GOT3 (cell line): Measurements from ENCODE around the gene ZFP69B.
A peak's percentile ranks its signal among the peaks of the same experiment; 100 is the strongest.

Experiments
- DNase-seq: peaks from one replicate; lab custom pipeline; 2025; ENCODE audit warnings: mixed read lengths; lab: John Stamatoyannopoulos, UW

Gene ZFP69B

GRCh38 chr1:40449684-40450494, at the start of gene ZFP69B:
Gene ZFP69B, plus strand, starts transcription at chr1:40450476. Its CDS starts 486 bp downstream, at chr1:40450962.
- peak; percentile 86 for DNase-seq

- DNase-seq, result no peak
Measured at GRCh38 chr1:40401473-40402201, 48.6 kb upstream of the ZFP69B start.

DNA sequence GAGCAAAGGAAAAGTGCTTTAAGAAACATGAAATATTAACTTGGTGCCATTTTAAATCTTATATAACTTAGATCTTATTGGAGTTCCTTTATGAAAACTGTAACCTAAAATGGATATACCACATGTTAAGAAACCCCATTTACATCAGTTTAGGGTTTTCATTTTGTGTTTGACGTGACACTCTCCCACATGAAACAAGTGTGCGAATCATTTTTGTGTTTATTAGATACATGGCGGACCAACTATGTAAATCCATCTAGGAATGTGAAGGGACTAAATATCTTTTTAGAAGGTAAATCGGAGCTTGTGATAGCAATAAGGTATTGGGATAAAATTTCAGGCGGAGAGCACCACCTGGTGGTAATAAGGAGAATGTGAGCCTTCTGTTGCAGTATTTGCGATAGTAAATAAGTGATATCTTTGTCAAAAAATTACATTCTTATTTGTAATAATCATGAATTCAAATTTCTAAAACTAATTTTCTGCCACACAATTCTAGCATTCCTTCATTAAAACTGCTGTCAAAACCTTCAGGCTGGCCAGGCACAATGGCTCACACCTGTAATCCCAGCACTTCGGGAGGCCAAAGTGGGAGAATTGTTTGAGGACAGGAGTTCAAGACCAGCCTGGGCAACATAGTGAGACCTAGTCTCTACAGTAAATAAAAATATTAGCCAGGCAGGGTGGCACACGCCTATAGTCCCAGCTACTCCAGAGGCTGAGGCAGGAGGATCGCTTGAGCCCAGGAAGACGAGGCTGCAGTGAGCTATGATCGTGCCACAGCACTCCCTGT, 45.4 kb upstream of the ZFP69B start:
- no peak for DNase-seq

- no peak for DNase-seq
Measured at GRCh38 chr1:40405812-40406211, 44.5 kb upstream of the ZFP69B start.

GRCh38 chr1:40407453-40407852, 42.8 kb upstream of the ZFP69B start:
- no peak for DNase-seq

DNA sequence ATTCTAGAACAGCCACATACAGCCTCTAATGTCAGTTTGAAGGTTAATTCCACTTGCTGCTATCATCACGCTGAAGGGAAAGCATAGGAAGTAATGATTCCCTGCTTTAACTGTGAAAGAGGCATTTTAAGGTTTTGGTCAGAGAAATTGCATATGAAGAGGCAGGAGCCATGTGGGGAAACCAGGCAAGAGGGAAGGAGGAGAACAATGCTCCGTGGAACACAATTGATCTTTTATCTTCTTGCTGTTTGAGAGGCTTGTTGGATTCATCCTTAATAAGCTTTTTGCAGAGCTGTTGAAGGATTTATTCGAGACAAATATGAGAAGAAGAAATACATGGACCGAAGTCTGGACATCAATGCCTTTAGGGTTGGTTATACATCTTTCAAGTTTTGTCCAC, 40.8 kb upstream of the ZFP69B start:
- DNase-seq, result no peak

GRCh38 chr1:40411294-40411693, 39.0 kb upstream of the ZFP69B start:
- no peak for DNase-seq

- no peak for DNase-seq
Measured at GRCh38 chr1:40411843-40412242, 38.4 kb upstream of the ZFP69B start.

DNA sequence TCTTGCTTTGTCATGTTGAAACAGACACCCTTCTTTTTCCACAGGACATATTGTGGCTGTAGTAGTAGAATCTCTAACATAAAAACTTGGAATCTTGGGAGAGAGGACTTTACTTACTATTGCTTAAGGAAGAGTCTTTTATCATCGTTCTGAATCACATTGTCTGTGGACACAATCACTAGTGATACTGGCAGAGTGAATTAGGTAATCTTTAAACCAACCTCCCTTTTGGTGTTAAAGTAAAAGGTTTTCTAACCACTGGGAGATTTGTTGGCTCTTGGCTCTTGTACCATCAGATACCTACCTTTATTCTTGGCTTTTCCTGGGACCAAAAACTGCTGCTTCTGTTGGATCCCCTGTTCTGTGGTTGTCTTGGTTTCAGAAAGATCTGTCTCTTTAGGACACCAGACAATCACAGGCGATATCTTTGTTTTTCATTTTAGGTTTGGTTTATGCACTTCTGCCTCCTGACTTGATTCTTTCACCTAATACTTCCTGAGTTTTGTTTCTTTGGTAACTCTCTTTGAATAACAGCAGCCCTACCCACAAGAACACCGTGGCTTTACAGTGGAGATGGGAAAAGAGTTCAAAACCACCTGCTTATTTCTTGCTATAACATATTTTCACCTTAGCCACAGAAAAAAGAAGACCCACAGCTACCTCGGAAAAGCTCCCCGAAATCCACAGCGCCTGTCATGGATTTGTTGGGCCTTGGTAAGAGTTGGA, 36.6 kb upstream of the ZFP69B start:
- DNase-seq, result no peak

DNA sequence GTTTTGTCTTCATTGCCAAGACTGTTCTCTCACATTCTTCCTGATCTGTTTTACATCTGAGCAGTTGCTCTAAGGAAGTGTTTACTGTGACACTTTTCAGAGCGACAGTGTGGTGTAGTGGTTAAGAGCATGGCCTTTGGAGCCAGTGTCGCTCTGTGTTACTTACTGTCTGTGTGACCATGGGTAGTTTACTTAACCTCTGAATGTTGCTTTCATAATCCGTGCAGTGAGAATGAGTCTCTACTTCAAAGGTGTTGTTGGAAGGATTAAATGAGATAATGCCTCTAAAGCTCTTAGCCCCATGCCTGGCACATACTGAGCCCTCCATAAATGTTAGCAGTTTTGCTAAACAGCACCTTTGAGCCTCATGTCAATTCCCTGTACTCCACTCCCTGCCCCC, 35.9 kb upstream of the ZFP69B start:
- no peak for DNase-seq

DNA sequence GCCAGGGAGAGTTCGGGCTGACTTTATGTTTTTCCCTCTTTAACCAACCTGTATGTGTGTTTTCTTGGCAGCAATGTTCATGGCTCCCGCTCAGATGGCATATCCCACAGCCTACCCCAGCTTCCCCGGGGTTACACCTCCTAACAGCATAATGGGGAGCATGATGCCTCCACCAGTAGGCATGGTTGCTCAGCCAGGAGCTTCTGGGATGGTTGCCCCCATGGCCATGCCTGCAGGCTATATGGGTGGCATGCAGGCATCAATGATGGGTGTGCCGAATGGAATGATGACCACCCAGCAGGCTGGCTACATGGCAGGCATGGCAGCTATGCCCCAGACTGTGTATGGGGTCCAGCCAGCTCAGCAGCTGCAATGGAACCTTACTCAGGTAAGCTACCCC, 33.6 kb upstream of the ZFP69B start:
- DNase-seq, result no peak

DNA sequence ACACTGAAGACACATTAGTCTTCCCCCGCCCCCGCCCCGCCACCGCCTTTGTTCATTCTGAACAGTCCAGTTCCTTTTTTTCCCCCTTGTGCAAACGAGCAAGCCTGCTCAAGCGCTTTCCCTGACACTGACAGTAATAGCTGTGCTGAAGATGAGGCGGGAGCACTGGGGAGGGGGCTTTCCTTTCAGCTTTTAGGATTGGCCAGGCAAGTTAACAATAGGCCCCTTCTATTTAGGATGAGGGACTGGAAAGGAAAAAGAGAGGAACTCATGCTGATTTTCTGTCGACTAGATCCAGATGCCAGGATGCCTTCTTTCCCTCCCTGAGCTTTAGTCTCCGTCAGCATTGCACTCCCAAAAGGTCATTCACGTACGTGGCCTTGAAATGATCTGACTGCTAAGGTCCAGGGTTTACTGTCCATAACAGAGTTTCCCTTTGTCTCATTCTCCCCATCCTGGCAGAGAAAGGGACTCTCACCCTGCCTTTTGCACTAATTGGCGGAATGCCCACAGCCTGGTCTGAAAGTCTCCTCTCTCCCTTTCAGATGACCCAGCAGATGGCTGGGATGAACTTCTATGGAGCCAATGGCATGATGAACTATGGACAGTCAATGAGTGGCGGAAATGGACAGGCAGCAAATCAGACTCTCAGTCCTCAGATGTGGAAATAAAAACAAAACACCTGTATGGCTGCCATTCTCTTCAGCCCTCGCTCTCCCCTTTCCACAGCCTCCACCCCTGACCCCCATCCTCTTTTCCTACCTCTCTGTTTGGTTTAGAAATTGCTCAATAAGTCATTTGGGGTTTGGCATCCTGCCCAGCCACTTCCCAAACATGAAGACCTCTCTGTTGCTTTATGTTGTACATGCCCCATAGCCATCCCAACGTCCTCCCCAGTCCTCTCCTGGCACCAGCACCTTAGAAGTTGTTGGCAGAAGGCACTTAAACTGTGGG, 28.6 kb upstream of the ZFP69B start:
- DNase-seq, result no peak

- no peak for DNase-seq
Measured at GRCh38 chr1:40422630-40423263, 27.5 kb upstream of the ZFP69B start.

DNA sequence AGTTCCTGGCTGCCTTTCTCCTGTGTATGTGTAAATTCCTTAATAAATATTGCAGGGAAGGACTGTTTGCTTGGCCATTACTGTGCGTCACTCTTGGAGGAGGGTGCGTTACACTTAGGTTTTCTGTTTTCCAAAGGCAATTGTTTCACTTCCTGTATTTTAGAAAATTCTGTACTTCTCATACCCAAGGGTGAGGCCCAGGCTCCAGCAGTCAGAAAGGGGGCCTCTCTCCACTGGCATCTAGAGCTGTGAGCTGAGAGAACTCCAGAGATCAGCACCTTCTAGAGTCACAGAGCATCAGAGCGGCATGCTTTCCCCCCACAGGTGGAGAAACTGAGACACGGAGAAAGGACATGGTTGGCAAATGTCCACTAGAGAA, 27.0 kb upstream of the ZFP69B start:
- DNase-seq, result no peak

- no peak for DNase-seq
Measured at GRCh38 chr1:40423951-40424618, 26.2 kb upstream of the ZFP69B start.

DNA sequence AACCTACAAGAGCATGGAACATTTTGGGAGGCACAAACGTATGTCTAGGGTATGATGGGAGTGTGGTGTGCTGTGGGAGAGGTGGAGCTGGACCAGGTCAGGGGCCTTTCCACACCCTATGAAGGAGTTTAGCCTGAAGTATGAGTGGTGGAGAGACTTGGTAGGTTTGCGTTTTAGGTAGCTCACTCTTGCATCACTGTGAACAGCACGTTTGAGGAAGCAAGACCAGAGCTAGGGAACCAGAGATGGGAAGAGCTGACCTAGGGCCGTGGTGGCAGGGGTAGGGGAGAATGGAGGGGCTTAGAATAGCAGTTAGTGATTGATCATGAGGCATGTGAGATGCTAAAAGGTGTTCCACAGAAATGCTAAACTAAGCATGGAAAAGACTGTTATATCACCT, 25.1 kb upstream of the ZFP69B start:
- DNase-seq, result no peak

GRCh38 chr1:40431385-40431784, 18.9 kb upstream of the ZFP69B start:
- no peak for DNase-seq

- no peak for DNase-seq
Measured at GRCh38 chr1:40432644-40433390, 17.5 kb upstream of the ZFP69B start.

DNA sequence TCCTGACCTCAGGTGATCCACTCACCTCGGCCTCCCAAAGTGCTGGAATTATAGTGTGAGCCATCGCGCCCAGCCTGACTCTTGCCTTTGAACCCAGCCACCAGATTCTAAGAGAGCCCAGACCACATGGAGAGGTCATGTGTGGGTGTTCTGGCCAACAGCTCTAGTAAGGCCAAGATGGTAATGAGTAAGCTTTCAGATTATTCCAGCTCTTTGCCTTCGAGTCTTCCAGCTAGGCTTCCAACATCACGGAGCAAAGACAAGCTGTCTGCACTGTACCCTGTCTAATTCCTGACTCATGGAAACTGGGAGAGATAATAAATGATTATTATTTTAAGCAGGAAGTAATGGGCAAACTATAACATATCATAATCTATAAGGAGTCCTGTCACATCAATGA, 14.8 kb upstream of the ZFP69B start:
- DNase-seq, result no peak
